HG03025 (cell line): ENCODE measurements around the gene HUS1.
A peak's percentile ranks its signal among the peaks of the same experiment; 100 is the strongest.
"Not testable (repeated sequence)": the region's sequence is repeated elsewhere in the genome, so short reads cannot be mapped to it uniquely, and the experiment has no call there.

Experiments
- ATAC-seq: cut with Tn5 transposase; IDR thresholded peaks from one replicate; pipeline ENCODE4 v1.9.1; 2021; ENCODE audit warnings: mild to moderate bottlenecking, moderate library complexity; ENCODE audit not compliant: unreplicated experiment, low FRiP score

HUS1 gene

GRCh38 chr7:47945261-47946015 is 34.0 kb downstream of the HUS1 start:
- ATAC-seq = no peak

- no peak for ATAC-seq
Measured at GRCh38 chr7:47944536-47945260, 34.7 kb downstream of the HUS1 start.

- ATAC-seq = no peak
Measured at GRCh38 chr7:47943676-47944474, 35.5 kb downstream of the HUS1 start.

- not testable (repeated sequence) for ATAC-seq
Measured at GRCh38 chr7:47942651-47943050, 36.8 kb downstream of the HUS1 start.

GRCh38 chr7:47942132-47942531 is 37.3 kb downstream of the HUS1 start:
- ATAC-seq = no peak

GRCh38 chr7:47941136-47941844 is 38.1 kb downstream of the HUS1 start:
- ATAC-seq = no peak

GRCh38 chr7:47940088-47941013 is 39.1 kb downstream of the HUS1 start:
- ATAC-seq = no peak

GRCh38 chr7:47939425-47940036 is 39.9 kb downstream of the HUS1 start:
- no peak for ATAC-seq

- no peak for ATAC-seq
Measured at GRCh38 chr7:47938574-47939165, 40.7 kb downstream of the HUS1 start.

GRCh38 chr7:47937711-47938573 is 41.5 kb downstream of the HUS1 start:
- ATAC-seq = peak; percentile 74

GRCh38 chr7:47937065-47937687 is 42.2 kb downstream of the HUS1 start:
- peak; percentile 93 for ATAC-seq

- no peak for ATAC-seq
Measured at GRCh38 chr7:47936323-47936722, 43.1 kb downstream of the HUS1 start.

- ATAC-seq = no peak
Measured at GRCh38 chr7:47935336-47935735, 44.1 kb downstream of the HUS1 start.

- no peak for ATAC-seq
Measured at GRCh38 chr7:47934831-47935230, 44.6 kb downstream of the HUS1 start.

- ATAC-seq = no peak
Measured at GRCh38 chr7:47933215-47933614, 46.2 kb downstream of the HUS1 start.

GRCh38 chr7:47932466-47933037 is 46.9 kb downstream of the HUS1 start:
- no peak for ATAC-seq

- no peak for ATAC-seq
Measured at GRCh38 chr7:47932016-47932415, 47.4 kb downstream of the HUS1 start.
